GM12878 (cell line): ENCODE results near the gene PDGFA. TPM values are rescaled to one million over a fixed set of nuclear protein-coding genes. Genes with fewer than 3 reads are reported as not detected.

Experiments
- ATAC-seq: fragments of 200-7000 bp; cut with Tn5 transposase; 3 replicates; pipeline ENCODE4 v1.9.1; 2020; ENCODE audit warnings: mild to moderate bottlenecking, moderate library complexity
- BruUV-seq: library from RNA; stranded (reverse); fragments of 400-500 nt; replicated peaks from 2 replicates; lab custom pipeline; 2021; lab: Mats Ljungman, UMichigan
- CTCF ChIA-PET: fragments of 300-600 bp; sonication (Branson Sonifier 250); formaldehyde crosslinking; extraction: SDS; loops from one replicate; lab custom pipeline; 2021; ENCODE audit warnings: inconsistent platforms; lab: Yijun Ruan, JAX
- POLR2A ChIA-PET: fragments of 350-600 bp; formaldehyde crosslinking; extraction: SDS; loops from one replicate; lab custom pipeline; 2021; ENCODE audit warnings: inconsistent platforms; lab: Charles Lee
- RAD21 ChIA-PET: fragments of 300-600 bp; sonication (Branson Sonifier 250); formaldehyde crosslinking; loops from one replicate; lab custom pipeline; 2023; ENCODE audit warnings: antibody characterized with exemption; ENCODE audit not compliant: unreplicated experiment; lab: Charles Lee
- SMC1A ChIA-PET: fragments of 300-600 bp; sonication (Branson Sonifier 250); formaldehyde crosslinking; loops from one replicate; lab custom pipeline; 2023; ENCODE audit not compliant: unreplicated experiment, uncharacterized antibody; lab: Charles Lee
- DNase-seq: peaks from one replicate; pipeline ENCODE4 v3.0.0-alpha.2; 2011; ENCODE audit warnings: low read depth, low spot score
- FAIRE-seq: peaks from 3 replicates; lab custom pipeline; 2011; peaks lifted over from hg19 to GRCh38; lab: Jason Lieb, UNC
- H2AFZ ChIP-seq: 2 replicates; pipeline ENCODE4 v1.6.0; 2011; ENCODE audit warnings: low read depth, low read length, control low read depth; ENCODE audit not compliant: control insufficient read depth
- H3K27ac ChIP-seq: 2 replicates; pipeline ENCODE4 v1.5.1; 2011; ENCODE audit warnings: control low read depth; ENCODE audit not compliant: control insufficient read depth, insufficient read depth
- H3K27me3 ChIP-seq, 2 experiments: replicated peaks in 1 of 2; 2 replicates each; pipeline versions ENCODE4 v1.6.0 to v1.6.1; 2011; ENCODE audit warnings: low read length in 1 of 2; ENCODE audit not compliant: control insufficient read depth in 2 of 2, insufficient read depth in 2 of 2
- H3K36me3 ChIP-seq, 2 experiments: 2 replicates each; pipeline ENCODE4 v1.5.1; 2011; ENCODE audit warnings: low read length in 1 of 2; ENCODE audit not compliant: control insufficient read depth in 2 of 2, insufficient read depth in 2 of 2
- H3K4me1 ChIP-seq: 2 replicates; pipeline ENCODE4 v1.6.1; 2011; ENCODE audit warnings: mild to moderate bottlenecking, low read length, moderate library complexity, mixed read lengths; ENCODE audit not compliant: control insufficient read depth, insufficient read depth
- H3K4me2 ChIP-seq: 2 replicates; pipeline ENCODE4 v1.6.0; 2011; ENCODE audit warnings: control low read depth; ENCODE audit not compliant: control insufficient read depth, insufficient read depth
- H3K4me3 ChIP-seq: fragments of 200-600 bp; sonication (generic); 2 replicates; pipeline ENCODE4 v1.5.1; 2016
- H3K79me2 ChIP-seq: 2 replicates; pipeline ENCODE4 v1.6.0; 2011; ENCODE audit warnings: low read length; ENCODE audit not compliant: control insufficient read depth, insufficient read depth
- H3K9ac ChIP-seq: 2 replicates; pipeline ENCODE4 v1.8.0; 2011; ENCODE audit warnings: low read length, control low read depth, mixed read lengths; ENCODE audit not compliant: control insufficient read depth, insufficient read depth
- H3K9me3 ChIP-seq: replicated peaks from 3 replicates; pipeline ENCODE4 v1.5.1; 2011; ENCODE audit warnings: mild to moderate bottlenecking, low read length; ENCODE audit not compliant: control insufficient read depth, insufficient read depth
- H4K20me1 ChIP-seq: 2 replicates; pipeline ENCODE4 v1.6.0; 2011; ENCODE audit not compliant: control insufficient read depth, insufficient read depth
- BMI1 ChIP-seq: fragments of 450-650 bp; IDR thresholded peaks from 2 replicates; pipeline ENCODE4 v1.6.1; 2016; ENCODE audit warnings: mild to moderate bottlenecking, moderate library complexity, borderline replicate concordance
- EP300 ChIP-seq, 2 experiments: fragments of 150-350 bp in 1 of 2; IDR thresholded peaks; 2 replicates each; pipeline ENCODE4 v1.6.1; 2011 to 2012; ENCODE audit warnings: low read depth in 2 of 2, low read length in 2 of 2, borderline replicate concordance in 1 of 2, improper control_type of control experiment in 1 of 2, inconsistent platforms in 1 of 2; ENCODE audit not compliant: control insufficient read depth in 1 of 2
- IKZF2 ChIP-seq, 2 experiments: fragments of 450-650 bp; IDR thresholded peaks; 2 replicates each; pipeline ENCODE4 v1.6.1; 2017; ENCODE audit warnings: mild to moderate bottlenecking in 2 of 2, moderate library complexity in 2 of 2
- NFYA ChIP-seq: IDR thresholded peaks from 2 replicates; pipeline ENCODE4 v1.6.1; 2011; ENCODE audit warnings: low read depth, mild to moderate bottlenecking, low read length, improper control_type of control experiment, borderline replicate concordance
- PKNOX1 ChIP-seq: fragments of 450-650 bp; IDR thresholded peaks from 2 replicates; pipeline ENCODE4 v1.6.1; 2016; ENCODE audit warnings: mild to moderate bottlenecking
- POLR2AphosphoS5 ChIP-seq: IDR thresholded peaks from 2 replicates; pipeline ENCODE4 v1.6.1; 2011; ENCODE audit warnings: mild to moderate bottlenecking, low read length, inconsistent platforms
- RB1 ChIP-seq: fragments of 450-650 bp; formaldehyde crosslinking; IDR thresholded peaks from 2 replicates; pipeline ENCODE4 v1.6.1; 2017; ENCODE audit warnings: mild to moderate bottlenecking, borderline replicate concordance
- SPI1 ChIP-seq: IDR thresholded peaks from 2 replicates; pipeline ENCODE4 v1.6.1; 2011; ENCODE audit warnings: low read depth, mild to moderate bottlenecking, low read length, moderate library complexity, borderline replicate concordance; ENCODE audit not compliant: insufficient read depth
- SREBF1 ChIP-seq: IDR thresholded peaks from 2 replicates; pipeline ENCODE4 v1.6.1; 2012; ENCODE audit warnings: mild to moderate bottlenecking, low read length
- SRF ChIP-seq, 2 experiments: IDR thresholded peaks; 2 replicates each; pipeline ENCODE4 v1.6.1; 2011; ENCODE audit warnings: low read depth in 2 of 2, low read length in 2 of 2, mild to moderate bottlenecking in 1 of 2, moderate library complexity in 1 of 2
- ZBTB33 ChIP-seq: fragments of 450-650 bp; IDR thresholded peaks from 2 replicates; pipeline ENCODE4 v1.6.1; 2017; ENCODE audit warnings: mild to moderate bottlenecking
- ZBTB40 ChIP-seq: fragments of 450-650 bp; IDR thresholded peaks from 2 replicates; pipeline ENCODE4 v1.6.1; 2016; ENCODE audit warnings: mild to moderate bottlenecking, moderate library complexity, borderline replicate concordance
- ZZZ3 ChIP-seq: IDR thresholded peaks from 2 replicates; pipeline ENCODE4 v1.6.1; 2011; ENCODE audit warnings: low read depth; ENCODE audit not compliant: control insufficient read depth, insufficient read length
- WGBS: methylation state at CpG from one replicate; pipeline ENCODE4 v1.1.6; 2016; ENCODE audit warnings: low lambda C conversion rate; ENCODE audit not compliant: insufficient replicate concordance, insufficient coverage; ENCODE audit errors: missing lambda C conversion rate; 5-methylcytosine and 5-hydroxymethylcytosine counted together
- in situ Hi-C: fragments of 300-500 bp; cut with MboI; formaldehyde crosslinking; loops from 9 replicates; pipeline ENCODE4 v1.14.3; 2018; ENCODE audit warnings: mixed read lengths
- intact Hi-C: fragments of 100-400 bp; cut with micrococcal nuclease; formaldehyde crosslinking; loops from one replicate; pipeline ENCODE4 v1.14.2; 2022; ENCODE audit not compliant: unreplicated experiment
- polyA plus RNA-seq, 11 experiments: library from polyadenylated mRNA; depleted of rRNA in 4 of 11; unstranded in 6 of 11; stranded (reverse) in 5 of 11; fragments of >200 nt; fragmentation: Nextera tagmentation in 4 of 11; fragmentation: Illumina TruSeq in 1 of 11; extraction: Ambion mirVana in 4 of 11; extraction: Trizol in 1 of 11; gene quantifications; 1 replicate in 1 of 11; 2 replicates in 10 of 11; pipeline versions ENCODE4 v1.2.1 to v1.2.3, GENCODE V29; 2011 to 2016; ENCODE audit warnings: inconsistent platforms in 2 of 11, missing spikeins in 2 of 11, low read depth in 1 of 11
- total RNA-seq, 4 experiments: library from RNA; depleted of rRNA in 3 of 4; stranded (reverse); fragments of >200 nt in 3 of 4; fragmentation: Illumina TruSeq in 1 of 4; extraction: Trizol in 1 of 4; gene quantifications; 2 replicates each; pipeline versions ENCODE4 v1.2.1 to v1.2.3, GENCODE V29; 2013 to 2021

The PDGFA gene
- total and polyA plus RNA-seq, 10 of the 15 experiments (the other 5 are each of a cell fraction or from before 2014, with no cell fraction given): 2.5 to 10.0 (median 5.6) TPM

GRCh38 chr7:549066-549890 lies 29.6 kb upstream of the PDGFA start:
- no peaks in the 10 kb centered on the region; the same call in 2 of the 3 replicates for H3K9me3 ChIP-seq
- ChIA-PET RAD21 (no interaction called here), POLR2A (no interaction called here), SMC1A (no interaction called here), CTCF (no interaction called here)
- H3K4me3 ChIP-seq: no peak overlapping the region
- H3K4me1 ChIP-seq: no peaks in the 10 kb centered on the region; the same call in 1 of the 2 replicates
- 97% methylated on average over 33 of the region's 43 CpGs for WGBS
- ATAC-seq: no peak
- in situ Hi-C loops (no loop called here), intact Hi-C loops (no loop called here)
- H3K4me2 ChIP-seq: no peak overlapping the region
- no peaks in the 10 kb centered on the region for H4K20me1 ChIP-seq
- no peaks in the 10 kb centered on the region for H3K36me3 ChIP-seq
- H3K27me3 ChIP-seq: no peaks in the 10 kb centered on the region
- DNase-seq: no peak
- BruUV-seq: no TSS peak
- FAIRE-seq: no peak
- H2AFZ ChIP-seq: no peak overlapping the region
- H3K79me2 ChIP-seq: no peaks in the 10 kb centered on the region
- no peak overlapping the region for H3K27ac ChIP-seq
- H3K9ac ChIP-seq: no peak overlapping the region
- TF ChIP-seq RB1 (no peak), SREBF1 (no peak), PKNOX1 (no peak), SPI1 (no peak), IKZF2 (IDR thresholded peaks at IDR 0.05) (no peak), BMI1 (no peak), EP300 (IDR thresholded peaks at IDR 0.05; ENCODE audit: borderline replicate concordance in 1 of 2, control insufficient read depth in 1 of 2, low read depth in 2 of 2, low read length in 2 of 2) (no peak), SRF (IDR thresholded peaks at IDR 0.05; ENCODE audit: low read depth in 2 of 2, low read length in 2 of 2) (no peak), NFYA (no peak), ZZZ3 (no peak), POLR2AphosphoS5 (no peak), ZBTB40 (no peak), ZBTB33 (no peak)
